HL-60 (cell line): ENCODE data around the gene YWHAG.

Experiments
- DNase-seq, 2 experiments: peaks; one replicate each; pipeline ENCODE4 v3.0.0-alpha.2; 2010 to 2020; ENCODE audit warnings: low read depth in 1 of 2, low spot score in 1 of 2
- H3K27ac ChIP-seq: fragments of 250-450 bp; sonication (Bioruptor Pico); replicated peaks from 2 replicates; pipeline ENCODE4 v1.5.1; 2020; ENCODE audit warnings: mild to moderate bottlenecking, moderate library complexity
- H3K27me3 ChIP-seq: fragments of 250-450 bp; sonication (Bioruptor Pico); 2 replicates; pipeline ENCODE4 v1.5.1; 2021; ENCODE audit warnings: mild to moderate bottlenecking, moderate library complexity; ENCODE audit not compliant: insufficient read depth, poor library complexity, severe bottlenecking
- H3K4me3 ChIP-seq: replicated peaks from 2 replicates; pipeline ENCODE4 v1.5.1; 2011; ENCODE audit warnings: mild to moderate bottlenecking, control low read depth, low read length; ENCODE audit not compliant: insufficient read depth
- CTCF ChIP-seq: IDR thresholded peaks from one replicate; pipeline ENCODE4 v1.5.1; 2011; ENCODE audit warnings: low read length, control low read depth, inconsistent platforms; ENCODE audit not compliant: insufficient read depth
- GABPA ChIP-seq: IDR thresholded peaks from 2 replicates; pipeline ENCODE4 v1.6.1; 2012; ENCODE audit warnings: low read depth
- POLR2AphosphoS5 ChIP-seq: IDR thresholded peaks from 2 replicates; pipeline ENCODE4 v1.6.1; 2012; ENCODE audit warnings: low read depth
- SPI1 ChIP-seq: IDR thresholded peaks from 2 replicates; pipeline ENCODE4 v1.6.1; 2012; ENCODE audit warnings: low read depth, mild to moderate bottlenecking, borderline replicate concordance
- TF ChIP-seq, protein P1 (sequence below): IDR thresholded peaks from 2 replicates; pipeline ENCODE4 v1.6.1; 2012; ENCODE audit warnings: low read depth; ENCODE audit not compliant: insufficient replicate concordance

The YWHAG gene

GRCh38 chr7:76372984-76373833 is 14.4 kb upstream of the YWHAG start:
- H3K27ac ChIP-seq: no peak overlapping the region
- DNase-seq: peak in 1 of 2 experiments; percentile 14
- no peaks in the 10 kb centered on the region for H3K27me3 ChIP-seq
- TF ChIP-seq GABPA (no peak), POLR2AphosphoS5 (no peak), CTCF (no peak), SPI1 (no peak)
- TF ChIP-seq, protein P1, sequence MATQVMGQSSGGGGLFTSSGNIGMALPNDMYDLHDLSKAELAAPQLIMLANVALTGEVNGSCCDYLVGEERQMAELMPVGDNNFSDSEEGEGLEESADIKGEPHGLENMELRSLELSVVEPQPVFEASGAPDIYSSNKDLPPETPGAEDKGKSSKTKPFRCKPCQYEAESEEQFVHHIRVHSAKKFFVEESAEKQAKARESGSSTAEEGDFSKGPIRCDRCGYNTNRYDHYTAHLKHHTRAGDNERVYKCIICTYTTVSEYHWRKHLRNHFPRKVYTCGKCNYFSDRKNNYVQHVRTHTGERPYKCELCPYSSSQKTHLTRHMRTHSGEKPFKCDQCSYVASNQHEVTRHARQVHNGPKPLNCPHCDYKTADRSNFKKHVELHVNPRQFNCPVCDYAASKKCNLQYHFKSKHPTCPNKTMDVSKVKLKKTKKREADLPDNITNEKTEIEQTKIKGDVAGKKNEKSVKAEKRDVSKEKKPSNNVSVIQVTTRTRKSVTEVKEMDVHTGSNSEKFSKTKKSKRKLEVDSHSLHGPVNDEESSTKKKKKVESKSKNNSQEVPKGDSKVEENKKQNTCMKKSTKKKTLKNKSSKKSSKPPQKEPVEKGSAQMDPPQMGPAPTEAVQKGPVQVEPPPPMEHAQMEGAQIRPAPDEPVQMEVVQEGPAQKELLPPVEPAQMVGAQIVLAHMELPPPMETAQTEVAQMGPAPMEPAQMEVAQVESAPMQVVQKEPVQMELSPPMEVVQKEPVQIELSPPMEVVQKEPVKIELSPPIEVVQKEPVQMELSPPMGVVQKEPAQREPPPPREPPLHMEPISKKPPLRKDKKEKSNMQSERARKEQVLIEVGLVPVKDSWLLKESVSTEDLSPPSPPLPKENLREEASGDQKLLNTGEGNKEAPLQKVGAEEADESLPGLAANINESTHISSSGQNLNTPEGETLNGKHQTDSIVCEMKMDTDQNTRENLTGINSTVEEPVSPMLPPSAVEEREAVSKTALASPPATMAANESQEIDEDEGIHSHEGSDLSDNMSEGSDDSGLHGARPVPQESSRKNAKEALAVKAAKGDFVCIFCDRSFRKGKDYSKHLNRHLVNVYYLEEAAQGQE: no peak
- no peak overlapping the region for H3K4me3 ChIP-seq

GRCh38 chr7:76371396-76371795 is 12.6 kb upstream of the YWHAG start:
- no peak for DNase-seq
- H3K27me3 ChIP-seq: no peaks in the 10 kb centered on the region
- H3K4me3 ChIP-seq: no peak overlapping the region
- H3K27ac ChIP-seq: no peak overlapping the region
- TF ChIP-seq CTCF: no peak
- TF ChIP-seq, protein P1: no peak
- TF ChIP-seq SPI1: no peak
- TF ChIP-seq POLR2AphosphoS5: no peak
- no peak for TF ChIP-seq GABPA

DNA sequence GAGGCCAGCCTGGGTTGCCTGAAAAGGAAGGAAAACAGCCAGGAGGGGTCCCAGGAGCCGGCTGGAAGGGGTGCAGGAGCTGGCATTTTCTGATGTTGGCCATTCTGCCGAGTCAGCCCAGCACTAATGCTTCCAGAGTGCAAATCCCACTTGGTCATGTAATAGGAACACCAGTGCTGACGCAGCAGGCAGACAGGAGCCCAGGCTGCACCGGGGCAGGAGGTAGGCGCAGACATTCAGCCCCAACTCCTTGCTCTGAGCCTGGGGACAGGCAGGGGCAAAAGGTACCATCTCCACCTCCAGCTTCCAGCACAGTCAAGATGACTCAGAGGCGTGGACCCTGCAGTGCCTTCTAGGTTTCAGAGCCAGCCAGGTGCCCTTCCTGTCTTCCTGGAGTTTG is 10.2 kb upstream of the YWHAG start:
- H3K27me3 ChIP-seq: no peaks in the 10 kb centered on the region
- no peak for DNase-seq
- H3K4me3 ChIP-seq: no peak overlapping the region
- no peak overlapping the region for H3K27ac ChIP-seq
- TF ChIP-seq GABPA (no peak), CTCF (no peak), SPI1 (no peak), POLR2AphosphoS5 (no peak)
- TF ChIP-seq, protein P1: no peak
